T1000 (cell line): Measurements from ENCODE around the gene E2F1.

Experiments used
- DNase-seq: peaks from one replicate; lab custom pipeline; 2025; ENCODE audit warnings: mixed read lengths; lab: John Stamatoyannopoulos, UW

The E2F1 gene

DNA sequence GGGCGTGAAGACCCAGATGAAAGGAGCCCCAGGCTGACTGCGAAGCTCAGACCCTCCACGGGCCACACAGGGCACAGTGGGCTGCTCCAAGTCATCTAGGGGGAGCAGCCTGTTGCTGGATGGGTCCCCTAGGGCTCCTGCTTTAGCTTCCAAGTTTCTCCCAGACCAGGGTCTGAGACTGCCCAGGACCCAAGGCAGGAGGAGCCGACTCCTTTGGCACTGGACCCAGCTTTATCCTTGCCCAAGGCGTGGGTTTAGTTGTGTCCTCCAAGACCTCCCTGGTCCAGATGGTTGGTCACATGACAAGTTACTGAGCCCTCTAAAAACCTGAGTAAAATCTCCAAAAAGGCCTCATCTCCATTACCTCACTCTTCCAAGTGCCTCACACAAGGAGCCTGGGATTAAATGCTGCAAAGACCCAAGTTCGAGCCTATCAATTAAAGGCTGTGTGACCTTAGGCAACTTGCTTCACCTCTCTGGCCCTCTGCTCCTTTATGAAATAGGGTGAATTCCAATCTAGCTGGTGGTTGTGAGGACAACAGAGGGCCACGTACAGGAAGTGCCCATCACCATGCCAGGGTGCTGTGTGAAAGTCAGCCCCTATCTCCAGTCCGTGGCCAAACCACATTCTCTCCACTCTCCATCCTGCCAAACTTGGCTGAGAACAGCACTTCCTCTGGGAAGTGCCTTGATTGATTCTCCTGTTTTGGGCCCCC is 14.5 kb downstream of the E2F1 start:
- DNase-seq, result no peak

DNA sequence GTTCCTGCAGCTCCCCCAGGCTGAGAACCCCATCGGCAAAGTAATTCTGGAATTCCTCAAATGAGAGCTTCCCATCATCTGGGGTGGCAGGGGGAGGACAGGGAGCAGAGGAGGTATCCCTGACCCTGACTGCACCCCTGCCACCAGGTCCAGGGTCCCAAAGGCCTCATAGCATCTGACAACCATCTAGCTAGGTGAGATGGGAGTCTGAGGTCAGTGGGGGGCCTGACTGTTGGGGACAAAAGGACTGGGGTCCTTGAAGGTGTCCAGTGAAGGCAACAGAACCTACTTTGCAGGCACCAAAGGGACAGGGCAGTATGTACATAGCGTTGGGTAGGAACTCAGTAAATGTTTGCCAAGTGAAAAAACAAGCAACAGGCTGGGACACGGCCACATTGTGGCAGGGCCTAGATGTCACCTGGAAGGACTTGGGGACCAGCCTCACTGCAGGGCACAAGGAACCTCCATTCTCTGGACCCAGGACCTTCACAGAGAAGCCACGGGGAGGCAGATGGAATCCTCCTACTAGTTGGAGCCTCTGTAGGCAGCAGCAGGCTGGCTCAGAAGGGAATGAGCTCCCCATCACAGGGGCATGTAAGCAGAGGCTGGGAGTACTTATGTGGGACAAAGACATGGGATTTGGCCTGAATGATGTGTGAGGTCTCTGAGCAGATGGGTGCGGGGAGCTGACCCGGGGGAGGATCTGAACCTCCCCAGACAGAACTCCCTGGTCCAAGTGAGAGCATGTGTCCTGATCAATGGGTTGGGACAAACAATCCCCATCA is 15.3 kb downstream of the E2F1 start:
- DNase-seq, result no peak

DNA sequence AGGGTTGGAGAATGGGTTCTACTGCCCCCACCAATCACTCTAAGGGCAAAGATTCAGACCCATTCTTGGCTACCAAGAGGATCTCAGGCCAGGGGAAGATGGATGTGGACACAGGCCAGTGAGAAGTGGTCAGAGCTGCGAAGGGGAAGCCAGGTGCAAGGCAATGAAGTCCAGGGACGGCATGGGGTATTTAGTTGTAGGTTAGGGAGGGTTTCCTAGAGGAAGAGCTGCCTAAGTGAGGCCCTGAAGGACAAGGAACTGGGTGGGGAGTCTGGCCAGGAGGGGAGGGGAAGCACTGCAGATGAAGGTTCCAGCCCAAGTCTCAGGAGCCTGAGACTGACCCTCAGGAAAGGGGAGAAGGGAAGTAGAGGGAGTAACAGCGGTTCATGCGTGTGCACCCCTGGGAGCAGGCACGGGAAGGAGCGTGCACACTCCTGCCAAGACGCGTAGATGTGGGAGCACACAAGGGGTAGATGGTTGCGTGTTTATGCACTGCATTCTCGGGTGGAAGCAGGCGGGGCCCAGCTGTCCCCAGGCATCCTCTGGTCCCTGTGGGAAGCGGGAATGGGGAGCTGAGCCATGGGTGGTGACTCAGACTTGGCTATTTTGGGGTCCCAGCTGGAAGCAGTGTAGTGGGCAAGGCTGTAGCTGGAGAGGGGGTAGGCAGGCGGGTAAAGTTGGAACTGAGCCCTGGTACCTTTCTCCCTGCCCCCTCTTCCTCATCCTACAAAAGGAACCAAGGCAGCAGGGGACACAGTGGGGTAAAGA is 16.1 kb downstream of the E2F1 start:
- no peak for DNase-seq

DNA sequence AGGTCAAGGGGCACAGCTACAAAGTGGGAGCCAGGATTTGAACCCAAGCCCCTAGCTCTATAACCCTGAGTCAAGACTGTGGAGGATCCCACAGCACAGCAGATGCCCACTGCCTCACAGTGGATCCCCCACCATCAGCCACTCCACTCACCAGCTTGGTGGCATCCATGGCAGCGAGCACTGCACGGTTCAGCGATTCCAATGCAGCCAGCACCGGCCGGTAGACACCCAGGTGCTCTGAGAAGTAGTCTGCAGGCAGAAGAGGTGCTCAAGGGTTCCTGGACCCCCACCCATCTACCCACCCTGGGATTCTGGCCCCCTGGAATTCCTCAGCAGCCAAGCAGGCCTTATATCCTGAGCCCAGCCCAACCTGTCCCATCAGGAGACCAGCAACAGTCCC is 17.0 kb downstream of the E2F1 start:
- DNase-seq, result no peak

DNA sequence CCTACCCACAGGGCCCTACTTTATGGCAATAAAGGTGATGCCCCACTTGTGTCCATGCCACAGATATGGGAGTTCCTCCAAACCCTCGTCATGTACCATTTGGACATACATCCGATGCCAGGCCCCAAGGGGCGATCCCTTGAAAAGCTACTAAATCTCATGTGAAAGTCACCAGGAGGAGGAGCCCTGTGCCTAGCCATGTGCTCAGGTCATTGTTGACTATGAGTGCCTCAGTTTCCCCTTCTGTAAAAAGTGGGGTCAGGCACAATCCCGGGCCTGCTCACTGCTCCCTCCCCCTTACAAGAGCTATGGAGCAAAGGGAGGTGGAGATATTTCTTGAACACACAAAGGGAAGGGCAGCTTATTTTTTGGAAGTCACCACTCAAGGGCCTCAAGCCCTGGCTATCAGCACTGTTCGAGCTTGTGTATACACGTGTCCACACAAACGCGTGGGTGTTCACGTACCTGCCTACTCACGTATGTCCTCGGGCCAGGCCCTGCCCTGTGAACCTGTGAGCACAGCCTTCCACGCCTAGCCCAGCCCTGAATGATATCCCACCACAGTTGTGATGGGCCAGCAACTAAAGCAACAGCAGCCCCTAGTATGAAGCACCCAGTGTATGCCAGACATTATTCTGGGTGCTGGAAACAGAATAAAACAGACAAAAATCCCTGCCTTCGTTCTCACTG is 17.6 kb downstream of the E2F1 start:
- DNase-seq, result no peak

DNA sequence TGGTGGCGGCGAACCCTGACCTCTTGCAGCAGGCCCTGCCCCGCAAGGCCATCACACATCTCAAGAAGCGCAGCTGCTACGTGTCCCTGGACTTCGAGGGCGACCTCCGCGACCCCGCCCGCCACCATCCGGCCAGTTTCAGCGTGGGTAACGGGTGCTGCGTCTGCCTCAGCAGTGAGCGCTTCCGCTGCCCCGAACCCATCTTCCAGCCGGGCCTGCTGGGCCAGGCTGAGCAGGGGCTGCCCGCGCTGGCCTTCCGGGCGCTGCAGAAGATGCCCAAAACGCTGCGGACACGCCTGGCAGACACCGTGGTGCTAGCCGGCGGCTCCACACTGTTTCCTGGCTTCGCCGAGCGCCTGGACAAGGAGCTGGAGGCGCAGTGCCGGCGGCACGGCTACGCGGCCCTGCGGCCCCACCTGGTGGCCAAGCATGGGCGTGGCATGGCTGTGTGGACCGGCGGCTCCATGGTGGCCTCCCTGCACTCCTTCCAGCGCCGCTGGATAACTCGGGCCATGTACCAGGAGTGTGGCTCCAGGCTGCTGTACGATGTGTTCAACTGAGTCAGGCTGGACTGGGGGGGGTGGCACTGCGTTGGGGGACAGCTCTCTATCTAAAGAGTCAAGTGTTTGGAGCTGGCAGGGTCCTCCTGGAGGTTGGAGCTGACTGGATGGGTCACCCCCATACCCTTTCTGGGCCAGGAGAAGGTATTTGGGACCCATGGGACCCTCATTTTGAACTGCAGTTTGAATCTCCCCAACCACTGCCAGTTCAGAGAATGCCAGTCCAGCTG is 18.3 kb downstream of the E2F1 start:
- peak; percentile 70 for DNase-seq

DNA sequence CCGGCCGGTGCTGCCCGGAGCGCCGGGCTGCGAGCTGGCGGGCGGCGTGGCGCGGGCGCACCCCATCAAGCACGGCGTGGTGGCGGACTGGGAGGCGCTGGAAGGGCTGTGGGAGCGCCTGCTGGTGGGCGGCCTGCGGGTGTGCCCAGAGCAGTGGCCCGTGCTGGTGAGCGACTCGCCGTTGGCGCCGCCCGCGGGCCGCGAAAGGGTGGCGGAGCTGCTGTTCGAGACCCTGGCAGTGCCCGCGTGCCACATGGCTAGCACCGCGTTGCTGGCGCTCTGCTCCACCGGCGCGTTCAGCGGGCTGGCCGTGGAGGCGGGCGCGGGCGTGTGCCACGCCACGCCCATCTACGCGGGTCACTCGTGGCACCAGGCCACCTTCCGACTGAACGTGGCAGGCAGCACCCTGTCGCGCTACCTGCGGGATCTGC is 18.9 kb downstream of the E2F1 start:
- no peak for DNase-seq

DNA sequence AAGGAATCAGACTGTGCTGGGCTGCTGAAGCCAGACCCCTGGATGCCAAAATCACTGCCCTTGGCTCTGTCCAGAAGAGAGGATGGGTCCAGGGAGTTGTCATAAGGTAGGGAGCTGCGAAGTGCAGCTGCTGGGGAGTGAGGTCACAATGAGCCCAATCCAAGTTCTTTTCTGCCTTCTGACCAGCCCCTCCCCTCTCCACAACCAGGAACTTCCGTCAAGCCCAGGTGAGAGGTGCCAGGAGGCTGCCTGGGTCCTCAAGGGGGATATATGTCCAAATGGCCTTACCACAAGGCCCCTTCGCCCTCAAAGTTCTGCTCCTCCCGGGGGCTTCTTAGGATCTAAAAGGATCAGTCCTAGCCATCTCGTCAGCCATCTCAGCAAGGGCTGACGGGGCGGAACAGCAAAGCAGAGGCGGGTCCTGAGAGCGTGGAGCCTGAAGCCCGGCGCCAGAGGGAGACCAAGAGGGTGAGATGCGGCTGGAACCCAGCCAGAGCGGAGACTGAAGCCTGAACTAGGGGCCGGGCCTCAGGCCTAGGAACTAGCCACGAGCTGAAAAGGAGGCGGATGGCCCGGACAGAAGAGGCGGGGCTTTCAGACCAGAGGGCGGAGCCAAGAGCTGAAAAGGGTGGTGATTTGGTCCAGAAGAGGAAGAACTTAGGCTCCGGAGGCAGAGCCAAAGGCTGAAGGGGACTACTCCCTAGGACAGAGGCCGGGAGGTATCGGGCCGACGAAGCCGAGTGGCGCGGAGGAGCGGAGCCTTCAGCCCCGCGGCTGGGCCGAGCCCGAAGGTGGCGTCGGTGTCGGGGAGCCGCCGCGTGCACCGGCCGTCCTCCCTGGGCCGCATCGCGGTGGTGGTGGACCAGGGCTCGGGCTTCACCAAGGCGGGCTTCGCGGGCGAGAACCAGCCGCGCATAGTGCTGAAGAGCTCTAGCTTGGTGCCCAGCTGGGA is 19.6 kb downstream of the E2F1 start, which contains the start of gene ACTL10:
TSS of gene ACTL10 (plus strand) at position 651 of the 952 bp plus-strand sequence. CDS start 555 bp downstream, outside the sequence.
- DNase-seq, result peak; percentile 94

DNA sequence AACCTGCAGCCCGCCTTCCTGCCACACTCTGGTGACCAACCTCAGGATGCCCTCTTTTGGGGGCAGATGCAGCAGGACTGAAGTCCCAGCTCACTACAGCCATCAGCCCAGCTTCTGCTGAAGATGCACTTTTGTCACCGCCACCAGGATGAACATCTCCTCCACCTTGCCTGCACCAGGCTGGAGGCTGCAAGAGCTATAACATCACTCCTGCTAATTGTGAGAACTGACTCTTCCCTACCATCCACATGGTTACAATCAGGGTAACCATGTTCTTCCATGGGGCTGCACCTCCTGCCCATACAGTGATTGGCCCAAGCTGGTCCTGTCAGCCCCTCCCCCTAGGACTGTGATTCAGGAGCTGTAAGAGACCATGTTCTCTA is 21.4 kb downstream of the E2F1 start:
- DNase-seq, result no peak

DNA sequence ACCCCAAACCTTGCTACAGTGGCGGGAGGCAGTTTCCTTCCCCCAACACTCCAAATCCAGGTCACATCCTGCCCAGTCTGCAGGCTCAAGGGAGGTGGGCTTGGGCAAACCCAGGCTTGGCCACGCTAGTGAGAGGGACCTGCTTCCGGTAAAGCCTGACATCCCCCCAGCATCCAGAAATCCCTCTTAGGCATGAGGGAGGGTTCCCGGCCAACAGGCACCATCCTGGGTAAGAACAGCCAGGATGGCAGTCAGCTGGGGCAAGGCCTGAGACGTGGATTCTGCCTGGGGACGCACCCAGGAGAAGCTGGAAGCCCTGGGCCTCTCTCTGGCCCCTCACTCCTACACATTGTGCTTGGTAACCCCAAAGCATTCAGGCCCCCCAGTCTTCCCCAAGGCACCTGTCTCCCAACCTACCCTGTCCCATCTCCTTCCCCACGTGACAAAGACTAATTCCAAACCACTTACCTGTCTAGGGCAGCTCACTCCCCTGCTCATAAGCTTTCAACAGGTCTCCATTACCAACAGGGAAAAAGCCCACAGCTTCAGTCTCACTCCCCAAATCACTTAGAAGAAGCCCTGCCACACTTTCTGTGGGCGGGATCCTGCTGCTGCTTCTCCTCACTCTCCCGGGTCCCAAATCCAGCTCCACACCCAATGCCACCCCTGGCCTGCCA is 22.0 kb downstream of the E2F1 start:
- DNase-seq, result no peak

DNA sequence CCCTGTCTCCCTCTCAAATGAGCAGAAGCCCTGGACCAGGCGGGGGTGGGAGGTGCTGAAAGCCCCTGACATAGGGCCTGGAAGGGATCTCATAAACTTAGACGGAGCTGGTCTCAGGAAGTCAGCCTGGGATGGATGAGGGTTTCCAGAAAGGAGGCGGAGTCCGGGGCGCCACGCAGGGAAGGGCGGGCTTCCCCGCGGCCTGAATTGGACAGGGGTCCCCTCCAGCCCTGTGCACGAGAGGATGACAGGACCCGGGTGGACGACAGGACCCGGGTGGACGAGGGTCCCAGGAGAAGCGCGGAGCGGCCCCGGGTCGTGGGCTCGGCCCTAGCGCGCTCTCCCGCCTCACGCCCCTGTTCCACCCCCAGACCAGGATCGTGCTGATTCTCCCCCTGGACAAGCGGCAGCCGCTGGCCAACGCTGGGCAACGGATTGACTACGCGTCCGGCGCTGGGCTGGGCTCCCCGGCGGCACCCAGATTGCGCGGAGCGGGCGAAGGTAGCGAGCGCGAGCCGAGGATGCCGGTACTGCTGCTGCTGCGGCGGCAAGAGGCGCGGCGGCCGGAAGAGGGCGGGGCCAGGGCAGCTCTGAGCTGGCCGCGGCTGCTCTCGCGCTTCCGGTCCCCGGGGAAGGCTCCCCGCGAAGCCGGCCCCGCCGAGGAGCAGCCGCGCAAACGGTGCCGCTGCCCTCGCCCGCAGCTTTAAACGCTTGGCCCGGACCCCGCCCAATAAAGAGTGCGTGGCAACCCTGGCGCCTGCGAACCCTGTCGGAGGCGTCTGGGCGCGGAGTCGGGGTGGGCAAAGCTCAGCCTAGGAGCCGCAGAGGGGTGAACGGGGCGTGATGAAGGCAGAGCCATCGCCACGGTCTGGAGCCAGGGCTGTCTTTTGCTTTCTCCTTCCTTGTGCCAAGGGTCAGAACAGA is 22.8 kb downstream of the E2F1 start:
- DNase-seq, result peak; percentile 68

DNA sequence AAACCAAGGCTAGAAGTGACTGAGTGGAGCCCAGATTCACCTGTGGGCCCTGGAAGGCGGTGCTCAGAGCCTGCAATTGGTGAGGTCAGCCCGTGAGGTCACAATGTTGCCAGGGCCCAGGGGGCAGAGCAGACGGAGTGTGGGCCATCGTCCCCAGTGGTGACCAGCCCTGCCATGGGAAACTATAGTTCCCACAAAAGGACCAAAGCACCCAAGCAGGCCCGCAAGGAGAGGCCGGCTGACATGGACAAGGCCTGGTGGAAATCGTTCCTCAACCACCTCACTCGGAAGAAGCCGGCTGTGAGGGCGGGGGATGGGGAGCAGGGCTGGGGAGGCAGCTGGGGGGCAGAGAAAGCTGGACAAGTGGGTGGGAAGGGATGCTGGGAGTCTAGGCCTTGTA is 24.0 kb downstream of the E2F1 start, which contains the start of gene C20orf144:
TSS of gene C20orf144 (plus strand) at position 156 of the 400 bp plus-strand sequence. CDS start at position 175, 19 bp downstream.
- no peak for DNase-seq

DNA sequence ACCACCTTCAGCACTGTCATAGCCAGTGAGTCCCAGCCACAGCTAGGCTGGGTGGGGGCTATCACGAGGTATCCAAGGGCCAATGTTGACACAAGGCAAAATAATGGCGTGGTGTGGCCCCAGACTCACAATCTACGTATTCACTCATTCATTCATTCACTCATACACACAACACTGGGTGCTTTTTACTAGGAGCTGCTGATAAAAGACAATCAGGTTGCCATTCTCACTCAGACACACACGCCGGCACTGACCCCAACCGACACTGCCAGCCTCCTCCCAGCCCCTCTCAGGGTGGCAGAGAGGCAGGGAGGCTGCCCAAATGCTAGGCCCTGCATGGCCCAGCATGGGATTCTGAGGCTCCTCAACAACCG is 25.5 kb downstream of the E2F1 start:
- no peak for DNase-seq

DNA sequence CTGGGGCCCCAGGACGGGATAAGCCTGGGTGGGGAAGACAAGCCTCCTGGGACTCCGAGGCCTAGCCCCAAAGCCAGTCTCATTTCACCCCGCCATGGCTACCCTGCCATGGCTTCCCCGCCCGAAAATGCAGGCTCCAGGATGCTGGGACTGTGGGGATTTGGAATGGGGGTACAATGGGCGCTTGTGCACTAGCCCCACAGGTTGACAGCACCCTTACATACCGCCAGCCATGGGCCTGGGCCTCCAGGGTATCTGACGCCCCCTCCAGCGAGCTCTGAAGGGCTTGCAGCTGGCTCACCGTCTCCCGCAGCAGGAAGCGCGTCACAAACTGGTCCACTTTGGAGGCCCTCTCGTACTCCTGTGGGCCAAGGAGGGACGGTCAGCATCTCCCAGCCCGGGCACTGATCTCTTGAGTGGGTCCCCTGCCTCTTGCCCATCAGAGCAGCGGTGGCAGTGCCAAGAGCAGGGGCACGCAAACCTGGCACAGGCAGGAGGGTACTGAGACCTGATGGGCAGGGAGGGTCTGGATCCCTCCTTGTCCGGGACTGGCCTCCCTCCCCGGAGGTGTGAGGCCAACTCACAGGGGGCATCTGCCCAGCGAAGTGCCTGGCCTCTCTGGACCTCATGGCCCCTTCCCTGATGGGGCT is 26.0 kb downstream of the E2F1 start:
- DNase-seq, result no peak

DNA sequence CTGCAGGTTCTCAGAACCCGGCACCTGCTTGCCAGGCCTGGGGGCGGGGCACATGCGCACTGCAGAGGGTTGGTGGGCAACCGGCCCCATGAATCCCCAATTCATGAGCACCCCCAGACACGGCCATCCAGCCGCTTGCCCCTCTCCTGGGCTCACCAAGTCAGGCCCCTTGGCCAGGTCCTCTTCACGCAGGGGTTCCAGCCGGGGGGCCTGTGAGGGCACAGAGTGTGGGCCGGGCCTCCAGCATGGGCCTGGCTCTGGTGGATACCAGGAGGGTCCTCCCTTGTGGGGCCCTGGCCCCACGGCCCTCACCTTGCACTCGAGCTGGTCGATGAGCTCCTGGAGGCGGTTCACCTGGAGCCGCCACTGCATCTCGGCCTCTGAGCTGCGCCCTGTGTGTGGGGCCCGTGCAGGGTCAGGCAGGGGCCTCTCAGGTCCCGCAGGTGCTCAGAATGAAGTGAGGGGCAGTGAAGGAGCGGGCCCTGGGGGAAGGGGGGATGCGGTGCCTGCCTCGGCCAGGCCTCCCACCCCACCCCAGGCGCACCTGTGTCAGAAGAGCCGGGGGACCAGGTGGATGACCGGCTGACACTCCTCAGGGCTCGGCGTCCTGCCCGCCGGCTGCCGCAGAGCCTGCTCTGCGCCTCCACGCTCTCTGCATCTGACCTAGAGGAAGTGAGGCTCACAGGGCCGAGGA is 26.7 kb downstream of the E2F1 start:
- DNase-seq, result no peak

DNA sequence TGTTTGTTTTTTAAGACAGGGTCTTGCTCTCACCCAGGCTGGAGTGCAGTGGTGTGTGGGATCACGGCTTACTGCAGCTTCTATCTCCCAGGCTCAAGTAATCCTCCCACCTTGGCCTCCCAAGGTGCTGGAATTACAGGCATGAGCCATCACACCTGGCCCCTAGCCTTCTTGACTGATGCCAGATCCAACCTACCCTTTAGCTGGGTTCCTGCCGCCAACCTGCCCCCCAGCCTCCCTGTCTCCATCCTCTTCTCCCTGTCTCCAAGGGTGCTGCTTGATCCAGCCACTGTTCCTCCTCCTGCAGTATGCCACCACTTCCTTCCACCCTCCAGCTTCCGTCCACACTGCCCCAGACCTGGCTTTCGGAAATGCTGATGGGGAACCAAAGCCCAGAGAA is 27.3 kb downstream of the E2F1 start:
- DNase-seq, result no peak

DNA sequence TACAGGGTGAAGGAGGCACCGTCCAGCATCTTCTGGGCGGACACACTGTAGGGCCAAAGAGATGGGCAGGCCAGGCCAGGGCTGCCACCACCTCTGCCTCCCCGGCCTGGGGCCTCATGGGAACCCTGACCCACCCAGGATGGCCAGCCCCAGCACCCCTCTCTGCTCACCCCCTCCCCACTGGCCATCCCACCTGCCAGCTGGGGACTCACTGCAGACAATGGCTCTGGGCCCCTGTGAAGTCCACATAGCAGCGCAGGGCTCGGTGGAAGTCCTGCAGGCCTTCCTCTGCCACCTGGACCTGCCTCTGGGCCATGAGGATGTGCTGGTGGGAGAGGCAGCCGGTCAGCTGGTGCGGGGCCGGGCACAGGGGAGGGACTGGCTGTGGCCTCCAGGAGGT is 27.7 kb downstream of the E2F1 start:
- DNase-seq, result no peak
